Right lobe of liver (tissue), 4 donors: Measurements from ENCODE around the gene AMDHD1.

Experiments used
- POLR2A ChIP-seq: fragments of 450-650 bp; IDR thresholded peaks from one replicate; pipeline ENCODE4 v1.6.1; 2017; ENCODE audit warnings: antibody characterized with exemption, mild to moderate bottlenecking
- TF ChIP-seq, protein P1 (sequence below), 4 donors: fragments of 200-600 bp in 3 of 4; fragments of 450-650 bp in 1 of 4; IDR thresholded peaks; one replicate each; pipeline versions ENCODE4 v1.5.1 to v1.8.0; 2016 to 2022; ENCODE audit warnings: antibody characterized with exemption in 4 of 4, mild to moderate bottlenecking in 2 of 4
- donor health status: DM: no; HTN: no; CAD: no.
- donor health status: DM: no; HTN: no; CAD: no.
- donor health status: DM: no; HTN: yes; CAD: no.

- TF ChIP-seq, protein P1, sequence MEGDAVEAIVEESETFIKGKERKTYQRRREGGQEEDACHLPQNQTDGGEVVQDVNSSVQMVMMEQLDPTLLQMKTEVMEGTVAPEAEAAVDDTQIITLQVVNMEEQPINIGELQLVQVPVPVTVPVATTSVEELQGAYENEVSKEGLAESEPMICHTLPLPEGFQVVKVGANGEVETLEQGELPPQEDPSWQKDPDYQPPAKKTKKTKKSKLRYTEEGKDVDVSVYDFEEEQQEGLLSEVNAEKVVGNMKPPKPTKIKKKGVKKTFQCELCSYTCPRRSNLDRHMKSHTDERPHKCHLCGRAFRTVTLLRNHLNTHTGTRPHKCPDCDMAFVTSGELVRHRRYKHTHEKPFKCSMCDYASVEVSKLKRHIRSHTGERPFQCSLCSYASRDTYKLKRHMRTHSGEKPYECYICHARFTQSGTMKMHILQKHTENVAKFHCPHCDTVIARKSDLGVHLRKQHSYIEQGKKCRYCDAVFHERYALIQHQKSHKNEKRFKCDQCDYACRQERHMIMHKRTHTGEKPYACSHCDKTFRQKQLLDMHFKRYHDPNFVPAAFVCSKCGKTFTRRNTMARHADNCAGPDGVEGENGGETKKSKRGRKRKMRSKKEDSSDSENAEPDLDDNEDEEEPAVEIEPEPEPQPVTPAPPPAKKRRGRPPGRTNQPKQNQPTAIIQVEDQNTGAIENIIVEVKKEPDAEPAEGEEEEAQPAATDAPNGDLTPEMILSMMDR (IDR thresholded peaks at IDR 0.05) = no peak
- no peak for TF ChIP-seq POLR2A
Observed at GRCh38 chr12:95956557-95957145, 13.5 kb downstream of the AMDHD1 start.
